ENCODE data around the gene MLPH.

Gene MLPH

DNA sequence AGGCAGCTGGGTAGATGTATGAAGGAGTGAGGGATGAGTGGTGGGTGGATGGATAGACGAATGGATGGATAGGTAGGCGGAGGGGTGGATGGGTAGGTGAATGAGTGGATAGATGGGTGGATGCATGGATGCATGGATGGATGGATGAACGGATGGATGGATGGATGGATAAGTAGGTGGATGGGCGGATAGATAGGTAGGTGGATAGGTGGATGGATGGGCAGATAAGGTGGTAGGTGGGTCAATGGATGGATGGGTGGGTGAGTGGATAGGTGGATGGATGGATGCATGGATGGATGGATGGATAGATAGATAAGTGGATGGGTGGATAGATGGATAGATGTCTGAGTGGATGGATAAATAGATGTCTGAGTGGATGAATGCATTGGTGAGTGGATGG lies 30.1 kb downstream of the MLPH start:
- no peak for DNase-seq (ENCODE audit: low read depth in 2 of 2, low spot score in 1 of 2)

DNA sequence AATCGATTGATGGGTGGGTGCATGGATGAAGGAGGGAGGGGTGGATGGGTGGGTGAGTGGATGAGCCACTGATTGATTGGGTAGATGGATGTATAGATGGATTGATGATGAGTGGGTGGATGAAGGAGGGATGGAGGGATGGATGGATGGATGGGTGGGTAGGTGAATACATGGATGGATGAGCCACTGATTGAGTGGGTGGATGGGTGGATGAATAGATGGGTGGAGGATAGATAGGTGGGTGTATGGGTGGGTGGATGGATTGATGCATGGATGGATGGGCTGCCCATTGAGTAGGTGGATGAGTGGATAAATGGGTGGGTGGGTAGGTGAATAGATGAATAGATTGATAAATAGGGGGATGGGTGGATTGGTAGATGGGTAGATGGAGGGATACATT lies 30.9 kb downstream of the MLPH start:
- no peak for DNase-seq (ENCODE audit: low read depth in 2 of 2, low spot score in 1 of 2)

DNA sequence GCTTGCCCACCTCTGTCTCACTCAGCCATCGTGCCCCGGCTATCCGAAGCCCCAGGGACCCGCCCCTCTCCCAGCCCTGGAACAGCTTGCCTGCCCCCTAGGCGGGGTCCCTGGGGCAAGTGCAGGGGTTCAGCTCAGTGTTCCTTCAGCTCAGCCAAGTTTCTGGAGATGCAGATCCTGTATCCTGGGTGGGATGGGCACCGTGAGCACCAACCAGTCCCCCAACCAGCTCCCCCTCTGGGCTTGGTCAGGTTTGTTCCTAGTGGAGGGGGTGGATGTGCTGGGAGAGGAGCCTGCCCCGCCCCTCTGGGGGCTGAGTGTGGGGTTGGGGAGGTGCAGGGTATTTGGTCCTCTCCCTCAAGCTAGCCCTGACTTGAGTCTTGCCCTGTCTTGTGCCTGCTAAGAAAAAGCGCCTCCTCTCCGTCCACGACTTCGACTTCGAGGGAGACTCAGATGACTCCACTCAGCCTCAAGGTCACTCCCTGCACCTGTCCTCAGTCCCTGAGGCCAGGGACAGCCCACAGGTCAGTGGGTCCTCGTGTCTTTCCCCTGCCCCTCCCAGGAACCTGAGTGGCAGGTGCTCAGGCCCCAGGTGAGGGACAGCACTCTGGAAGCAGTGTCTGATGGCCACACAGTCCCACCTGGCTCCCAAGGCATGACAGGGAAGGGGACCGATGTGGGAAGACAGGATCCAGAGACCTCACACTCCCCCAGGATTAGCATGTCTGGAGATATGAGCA lies 32.6 kb downstream of the MLPH start:
- no peak for DNase-seq (ENCODE audit: low read depth in 2 of 2, low spot score in 1 of 2)

DNA sequence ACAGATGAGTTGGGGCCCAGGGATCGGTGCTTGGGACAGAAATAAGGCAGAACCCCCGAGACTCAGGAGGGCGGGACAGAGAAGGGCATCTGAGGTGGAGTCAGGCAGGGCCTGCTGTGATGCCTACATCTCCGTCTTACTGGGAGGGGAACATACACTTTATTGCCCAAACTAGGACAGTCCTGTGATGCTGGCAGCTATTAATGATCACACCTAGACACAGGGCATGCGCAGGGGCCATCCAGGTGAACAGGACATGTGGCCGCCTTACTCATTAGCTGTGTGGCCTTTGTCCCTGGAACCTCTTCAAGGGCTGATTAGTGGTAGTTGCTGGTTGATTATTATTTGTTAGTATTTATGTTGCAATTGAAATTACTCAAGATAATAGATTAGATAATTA lies 33.2 kb downstream of the MLPH start:
- DNase-seq (ENCODE audit: low read depth in 2 of 2, low spot score in 1 of 2): no peak

DNA sequence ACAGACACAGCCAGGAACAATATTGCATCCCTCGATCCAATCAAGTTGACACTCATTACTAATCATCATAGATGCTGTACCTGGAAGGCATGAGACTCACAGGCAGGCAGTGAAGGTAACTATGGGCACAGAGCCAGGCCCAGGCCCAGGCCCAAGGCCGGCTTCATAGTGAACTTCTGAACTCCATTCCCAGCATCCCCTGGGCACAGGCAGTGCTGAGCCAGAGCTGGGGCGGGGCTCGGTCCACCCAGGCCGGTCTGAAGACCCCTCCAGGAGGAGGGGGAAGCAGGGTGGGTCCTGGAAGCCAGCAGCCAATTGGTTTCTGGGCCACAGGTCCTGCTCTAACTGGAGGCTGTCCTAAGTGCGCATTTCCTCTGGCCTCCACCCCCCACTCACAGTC lies 37.6 kb downstream of the MLPH start:
- DNase-seq (ENCODE audit: low read depth in 2 of 2, low spot score in 1 of 2): no peak

DNA sequence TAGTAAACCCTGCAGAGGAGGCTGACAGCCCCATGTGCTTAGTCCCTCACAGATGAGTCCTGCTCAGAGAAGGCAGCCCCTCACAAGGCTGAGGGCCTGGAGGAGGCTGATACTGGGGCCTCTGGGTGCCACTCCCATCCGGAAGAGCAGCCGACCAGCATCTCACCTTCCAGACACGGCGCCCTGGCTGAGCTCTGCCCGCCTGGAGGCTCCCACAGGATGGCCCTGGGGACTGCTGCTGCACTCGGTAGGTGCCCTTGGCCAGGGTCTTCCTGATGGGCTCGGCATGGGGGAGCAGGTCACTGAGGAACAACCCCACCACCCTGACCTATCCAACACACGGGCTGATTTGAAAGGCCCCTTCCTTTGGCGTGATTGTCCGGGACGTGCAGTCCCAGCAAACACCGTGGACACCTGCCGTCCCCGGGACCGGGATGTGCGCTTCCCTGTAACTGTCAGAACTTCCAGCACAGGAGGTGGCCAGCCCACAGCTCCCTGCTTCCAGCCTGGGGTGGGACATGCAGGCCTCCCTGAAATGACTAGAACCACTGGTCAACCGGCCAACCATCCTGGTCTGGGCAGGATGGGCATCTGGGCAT lies 38.6 kb downstream of the MLPH start:
- DNase-seq (ENCODE audit: low read depth in 2 of 2, low spot score in 1 of 2): no peak

DNA sequence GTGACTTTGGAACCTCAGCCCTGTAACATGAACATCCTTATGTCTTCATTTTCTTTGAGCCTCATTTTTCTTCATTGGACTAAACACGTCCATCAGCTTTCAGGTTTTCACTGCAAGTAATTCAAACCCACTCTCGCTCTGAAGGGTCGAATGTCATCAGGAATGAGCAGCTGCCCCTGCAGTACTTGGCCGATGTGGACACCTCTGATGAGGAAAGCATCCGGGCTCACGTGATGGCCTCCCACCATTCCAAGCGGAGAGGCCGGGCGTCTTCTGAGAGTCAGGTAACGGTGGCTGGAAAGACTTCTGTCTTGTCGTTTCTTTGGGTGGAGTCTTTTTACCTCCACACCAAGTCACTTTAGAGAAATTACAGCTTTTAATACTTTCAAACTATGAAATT lies 40.2 kb downstream of the MLPH start:
- no peak for DNase-seq (ENCODE audit: low read depth in 2 of 2, low spot score in 1 of 2)

DNA sequence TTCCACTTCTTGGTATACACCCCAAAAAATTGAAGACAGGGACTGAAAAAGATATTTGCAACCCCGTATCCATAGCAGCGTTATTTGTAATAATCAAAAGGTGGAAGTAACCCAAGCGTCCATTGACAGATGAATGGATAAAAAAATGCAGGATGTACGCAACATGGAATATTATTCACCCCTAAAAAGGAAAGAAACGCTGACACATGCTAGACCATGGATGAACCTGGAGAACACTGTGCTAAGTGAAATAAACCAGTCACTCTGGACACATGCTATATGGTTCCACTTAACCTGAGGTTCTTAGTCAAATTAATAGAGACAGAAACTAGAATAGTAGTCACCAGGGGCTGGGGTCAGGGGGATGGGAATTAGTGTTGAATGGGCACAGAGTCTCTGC lies 40.7 kb downstream of the MLPH start:
- DNase-seq (ENCODE audit: low read depth in 2 of 2, low spot score in 1 of 2): no peak

DNA sequence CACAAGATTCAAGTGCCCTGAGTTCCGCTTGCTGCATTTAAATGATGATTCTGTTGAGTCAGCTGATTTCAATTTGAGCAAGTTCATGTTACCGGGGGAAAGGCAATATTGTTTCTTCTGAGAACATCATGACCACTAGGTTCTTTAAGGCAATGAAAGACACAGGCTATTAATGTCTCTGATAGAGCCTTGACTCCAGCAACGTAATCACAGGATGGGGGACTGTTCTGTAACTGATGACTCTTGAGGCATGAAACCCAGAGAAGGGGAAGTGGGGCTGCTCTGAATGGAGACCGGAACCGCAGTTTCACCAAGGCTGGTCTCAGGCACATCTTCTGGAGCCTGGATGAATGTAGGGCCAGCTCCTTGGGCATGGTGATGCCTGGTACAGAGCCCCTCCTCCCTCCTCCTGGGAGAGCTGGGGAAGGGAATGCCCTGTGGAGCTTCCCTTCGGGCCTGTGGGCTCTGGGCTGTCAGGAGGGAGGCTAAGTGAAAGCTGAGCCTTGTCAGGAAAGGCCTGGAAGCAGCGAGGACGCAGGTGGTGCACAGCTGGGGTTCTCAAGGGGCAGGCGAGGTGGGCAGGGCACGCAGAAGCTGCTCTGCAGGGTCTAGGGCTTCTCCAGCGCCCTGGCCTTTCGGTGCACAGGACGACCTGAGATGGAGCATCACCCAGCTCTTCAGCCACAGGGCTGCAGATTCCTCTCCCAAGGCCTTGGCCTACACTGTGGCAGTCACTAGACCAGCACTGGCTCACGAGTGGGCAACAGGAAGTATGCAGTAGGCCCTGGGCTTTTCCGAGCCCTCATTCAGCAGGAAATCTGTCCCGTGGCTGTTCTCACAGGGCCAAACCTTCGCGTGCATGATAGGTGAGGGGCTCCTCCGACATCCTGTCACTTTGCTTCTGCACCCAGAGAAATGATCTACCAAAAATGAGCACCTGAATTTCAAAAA lies 42.7 kb downstream of the MLPH start:
- no peak for DNase-seq (ENCODE audit: low read depth in 2 of 2, low spot score in 1 of 2)

DNA sequence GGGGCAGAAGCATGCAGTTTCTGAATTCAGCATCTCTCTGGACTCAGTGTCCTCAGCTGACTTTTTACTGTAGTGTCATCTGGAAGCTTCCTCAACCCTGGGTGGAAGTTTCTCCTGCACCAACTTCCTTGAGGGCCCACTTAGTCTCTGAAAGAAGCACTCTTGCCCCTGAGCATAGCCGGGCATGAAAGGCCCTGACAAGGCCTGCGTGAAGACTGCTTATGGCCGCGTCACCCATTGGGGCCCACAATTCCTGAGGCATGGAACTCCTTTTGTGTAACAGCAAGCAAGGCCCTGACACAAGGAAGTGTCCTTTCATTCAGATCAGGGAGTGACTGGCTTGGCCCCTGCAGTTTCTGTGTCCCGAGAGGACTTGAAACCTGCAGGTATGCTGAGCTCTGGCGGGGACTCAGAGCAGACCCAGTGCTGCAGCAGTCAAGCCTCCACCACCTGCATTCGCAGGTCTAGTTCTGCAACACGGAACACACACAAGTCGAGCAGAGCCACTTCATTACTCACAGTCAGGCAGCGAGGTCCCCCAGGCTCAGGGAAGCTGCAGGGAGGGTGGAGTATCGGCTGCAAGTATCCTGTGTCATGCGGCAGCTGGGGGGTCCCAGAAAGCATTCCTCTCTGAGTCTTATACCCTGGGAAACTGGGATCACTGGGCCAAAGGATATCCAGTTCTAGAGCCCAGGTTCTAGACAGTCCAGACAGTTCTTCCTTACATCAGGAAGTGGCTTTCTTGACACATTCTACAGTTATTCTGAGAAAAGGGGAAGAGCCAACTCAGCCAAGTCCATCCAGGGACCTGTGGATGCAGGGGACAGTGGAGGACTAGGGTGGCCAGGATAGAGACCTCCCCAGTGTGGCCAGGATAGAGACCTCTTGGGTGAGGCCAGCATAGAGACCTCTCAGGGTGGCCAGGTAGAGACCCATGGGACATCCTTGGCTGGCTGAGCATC lies 43.7 kb downstream of the MLPH start:
- no peak for DNase-seq (ENCODE audit: low read depth in 2 of 2, low spot score in 1 of 2)

DNA sequence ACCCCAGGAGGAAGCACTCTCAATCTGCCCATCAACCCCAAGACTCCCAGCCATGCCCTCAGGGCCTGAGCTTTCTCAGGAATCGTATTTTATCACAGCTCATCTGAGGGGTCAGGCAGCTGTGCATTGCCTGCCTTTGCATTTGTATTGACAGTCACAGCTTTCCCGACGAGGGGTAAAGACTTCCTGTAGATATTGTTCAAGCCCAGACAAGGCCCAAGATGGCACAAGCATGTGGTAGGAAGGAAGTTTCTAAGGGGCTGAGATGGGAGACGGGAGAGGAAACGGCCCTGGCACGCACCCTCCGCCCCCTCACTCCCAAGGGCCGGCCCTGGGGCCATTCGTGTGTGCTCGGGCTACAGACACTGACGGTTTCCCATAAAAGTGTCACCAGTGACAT lies 45.1 kb downstream of the MLPH start:
- no peak for DNase-seq (ENCODE audit: low read depth in 2 of 2, low spot score in 1 of 2)

DNA sequence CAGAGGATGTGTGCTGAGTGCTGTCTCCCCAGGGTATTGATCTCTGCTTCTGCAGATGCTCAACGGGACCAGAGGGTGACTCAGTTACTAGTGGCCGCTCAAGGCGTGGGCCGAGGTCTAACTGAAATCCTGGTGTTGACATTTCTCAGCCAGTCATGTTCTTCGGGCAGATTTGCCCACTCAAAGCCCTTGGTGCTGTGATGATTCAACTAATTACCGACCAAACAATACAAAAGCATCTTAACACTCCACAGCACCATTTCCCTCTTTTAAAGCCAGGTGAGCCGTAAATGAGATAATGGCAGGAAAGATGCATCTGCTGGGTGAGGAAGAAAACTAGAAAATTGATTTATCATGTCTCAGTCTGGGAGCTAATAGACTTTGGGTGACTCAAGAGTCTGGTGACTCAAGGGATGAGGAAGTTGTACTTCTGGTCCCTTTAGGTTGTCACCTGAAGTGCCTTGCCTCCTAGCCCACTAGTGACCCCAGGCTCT lies 46.7 kb downstream of the MLPH start:
- no peak for DNase-seq (ENCODE audit: low read depth in 2 of 2, low spot score in 1 of 2)

DNA sequence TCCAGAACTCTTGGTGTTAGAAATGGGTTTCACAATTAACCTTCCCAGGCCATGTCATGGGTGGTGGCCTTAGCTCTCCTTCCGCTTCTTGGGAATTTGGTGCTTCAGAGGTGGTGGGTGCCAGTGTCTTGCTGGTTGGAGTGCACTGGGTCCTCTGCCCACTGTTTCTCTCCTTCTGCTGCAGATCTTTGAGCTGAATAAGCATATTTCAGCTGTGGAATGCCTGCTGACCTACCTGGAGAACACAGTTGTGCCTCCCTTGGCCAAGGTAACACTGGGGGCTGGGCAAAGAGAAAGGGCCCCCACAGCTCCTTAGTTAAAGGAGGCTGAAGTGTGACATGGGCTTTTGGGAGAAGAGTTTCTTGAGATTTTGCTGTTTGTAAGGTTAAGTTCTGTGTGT lies 47.3 kb downstream of the MLPH start:
- no peak for DNase-seq (ENCODE audit: low read depth in 2 of 2, low spot score in 1 of 2)

DNA sequence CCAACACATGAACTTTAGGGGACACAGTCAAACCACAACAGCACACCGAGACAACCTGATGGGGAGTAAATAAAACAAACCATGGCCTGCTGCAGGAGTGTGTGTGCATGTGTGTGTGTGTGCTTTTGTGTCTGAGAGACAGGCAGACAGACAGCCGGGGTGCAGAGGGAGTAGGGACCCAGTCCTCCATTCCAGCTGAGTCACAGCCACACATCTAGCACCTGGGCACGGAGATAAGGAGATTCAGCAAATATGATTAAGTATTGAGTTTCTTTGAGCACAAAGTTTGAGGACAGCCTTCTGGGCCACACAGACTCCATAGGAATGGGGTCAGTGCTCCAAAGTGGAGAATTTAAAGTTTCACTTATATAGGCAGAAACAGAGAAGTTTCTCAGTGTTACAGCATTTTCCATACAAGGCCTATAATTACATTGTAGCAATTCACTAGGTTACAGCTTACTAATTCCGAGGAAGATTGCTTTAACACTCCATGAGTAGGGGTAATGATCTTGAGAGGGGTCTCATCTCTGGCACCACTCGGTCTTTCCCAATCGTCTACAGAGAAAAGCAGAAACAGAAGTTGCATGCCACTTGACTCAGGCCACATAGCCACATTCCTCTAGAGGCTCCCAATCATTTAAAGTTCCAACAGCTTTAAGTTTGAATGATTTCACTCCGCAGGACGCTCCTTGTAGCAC lies 48.5 kb downstream of the MLPH start:
- no peak for DNase-seq (ENCODE audit: low read depth in 2 of 2, low spot score in 1 of 2)

DNA sequence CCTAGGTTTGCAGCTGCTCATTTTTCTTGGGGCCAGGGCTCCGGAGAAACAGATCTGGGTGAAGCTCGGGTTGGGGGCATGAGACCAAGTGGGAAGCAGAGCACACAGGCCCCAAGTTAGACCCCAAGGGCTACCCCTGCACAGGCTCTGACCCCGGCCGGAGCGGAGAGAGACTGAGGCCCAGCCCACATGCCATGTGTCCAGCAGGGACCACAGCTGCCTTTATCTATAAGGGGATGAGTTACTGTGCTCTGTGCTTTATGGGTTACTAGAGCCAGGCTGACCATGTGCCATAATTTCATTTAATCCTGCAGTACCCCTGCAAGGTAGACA lies 49.0 kb downstream of the MLPH start:
- DNase-seq (ENCODE audit: low read depth in 2 of 2, low spot score in 1 of 2): no peak

DNA sequence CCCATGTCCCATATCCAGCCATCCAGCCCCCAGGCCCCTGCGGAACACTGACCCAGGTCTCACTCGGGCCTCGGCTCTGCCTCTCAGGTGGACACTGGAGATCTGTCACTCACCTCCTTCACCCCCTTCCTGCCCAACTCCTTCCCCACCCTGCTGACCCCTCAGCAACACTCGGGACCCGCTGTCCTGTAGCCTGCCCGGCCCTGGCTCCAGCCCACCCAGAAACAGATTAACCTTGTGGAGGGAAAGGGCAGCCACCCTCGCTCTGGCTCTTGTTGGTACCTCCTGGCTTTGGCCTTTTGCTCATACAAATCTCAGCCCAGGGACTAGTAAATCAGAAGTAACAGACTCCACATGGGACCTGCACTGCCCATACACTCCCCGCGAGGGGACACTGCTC lies 49.6 kb downstream of the MLPH start:
- no peak for DNase-seq (ENCODE audit: low read depth in 2 of 2, low spot score in 1 of 2)

DNA sequence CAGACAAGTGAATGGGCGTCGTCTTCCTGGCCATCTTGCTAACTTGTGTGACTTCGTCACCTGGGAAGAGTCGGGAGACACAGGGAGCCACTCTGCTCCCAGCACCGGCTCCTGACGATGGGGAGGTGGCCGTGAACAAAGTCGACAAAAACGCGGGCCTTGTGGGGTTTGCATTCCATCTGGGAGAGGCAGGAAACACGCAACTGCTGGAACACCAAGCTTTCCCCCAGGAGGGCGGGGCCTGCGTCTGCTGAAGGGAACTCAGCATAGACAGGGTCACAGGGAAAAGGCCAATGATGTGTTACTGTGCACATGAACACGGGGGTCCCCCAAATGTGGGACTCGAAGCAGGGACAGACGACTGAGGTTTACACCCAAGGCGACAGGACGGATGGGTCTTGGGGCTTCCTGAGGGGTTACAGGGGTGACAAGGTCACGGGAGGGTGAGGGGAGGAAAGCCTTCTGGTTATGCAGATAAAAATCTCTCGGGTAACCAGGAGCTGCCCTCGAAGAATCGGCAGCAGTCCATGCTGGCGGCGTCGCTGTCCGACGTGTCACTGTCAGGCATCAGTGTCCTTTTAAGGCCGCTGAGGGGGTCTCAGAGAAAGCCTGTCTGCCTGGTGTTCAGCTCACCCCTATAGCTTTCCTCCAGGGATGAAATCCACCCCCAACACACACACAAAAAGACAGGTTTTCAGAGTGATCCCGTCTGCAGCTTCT lies 51.1 kb downstream of the MLPH start:
- DNase-seq (ENCODE audit: low read depth in 2 of 2, low spot score in 1 of 2): no peak

DNA sequence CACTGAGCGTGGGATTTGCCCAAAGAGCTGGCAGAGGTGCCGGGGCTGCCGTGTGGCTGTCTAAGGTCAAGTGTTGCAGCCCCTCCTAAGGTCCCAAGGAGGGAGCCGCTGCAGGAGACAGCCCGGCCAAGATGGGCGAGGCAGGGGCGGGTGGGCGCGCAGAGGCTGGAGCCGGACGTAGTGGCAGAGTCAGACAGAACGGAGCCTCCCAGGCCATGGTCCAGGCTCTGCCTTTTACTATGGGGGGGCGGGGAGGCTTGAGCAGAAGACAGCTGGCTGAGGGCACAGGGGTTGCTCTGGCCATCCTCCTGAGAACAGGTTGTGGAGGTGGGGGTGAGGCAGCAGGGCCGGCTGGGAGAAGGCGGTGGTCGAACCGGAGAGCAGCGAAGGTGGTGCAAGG lies 51.9 kb downstream of the MLPH start:
- DNase-seq (ENCODE audit: low read depth in 2 of 2, low spot score in 1 of 2): no peak

DNA sequence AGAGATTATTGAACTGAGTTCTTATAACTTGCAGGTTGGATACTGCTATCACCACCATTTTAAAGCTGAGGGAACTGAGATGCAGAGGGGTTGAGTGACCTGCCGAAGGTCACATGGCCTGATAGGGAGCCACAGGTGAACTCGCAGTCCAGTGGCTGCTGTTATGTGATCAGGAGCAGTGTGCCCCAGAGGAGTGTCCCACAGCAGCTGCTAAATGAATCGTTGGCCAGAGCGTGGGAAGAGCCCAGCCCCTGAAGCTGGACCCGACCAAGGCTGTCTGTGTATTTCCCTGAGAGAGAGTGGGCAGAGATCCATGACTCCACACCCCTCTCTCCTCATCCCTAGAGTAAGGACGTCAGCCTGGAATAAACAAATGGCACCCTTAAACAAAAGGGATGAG lies 52.6 kb downstream of the MLPH start:
- no peak for DNase-seq (ENCODE audit: low read depth in 2 of 2, low spot score in 1 of 2)
